ENCODE measurements around the gene ANKRD37.
"Not testable (repeated sequence)": the region's sequence is repeated elsewhere in the genome, so short reads cannot be mapped to it uniquely, and the experiment has no call there.

Gene ANKRD37

DNA sequence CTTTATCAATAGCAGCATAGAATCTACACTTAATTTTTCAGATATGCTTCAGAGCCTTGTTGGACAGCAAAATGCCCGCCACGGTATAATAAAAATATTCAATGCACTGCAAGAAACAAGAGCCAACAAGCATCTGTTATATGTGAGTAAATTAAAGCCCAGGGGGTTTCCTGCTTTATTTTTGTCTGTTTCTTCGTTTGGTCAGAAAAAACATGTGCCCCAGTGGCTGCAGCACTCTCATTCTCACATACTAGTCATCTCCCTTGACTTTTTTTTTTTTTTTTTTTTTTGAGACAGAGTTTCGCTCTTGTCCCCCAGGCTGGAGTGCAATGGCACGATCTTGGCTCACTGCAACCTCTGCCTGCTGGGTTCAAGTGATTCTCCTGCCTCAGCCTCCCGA is 34.1 kb upstream of the ANKRD37 start:
- Histone ChIP-seq H3K4me1 (ENCODE audit: control insufficient read depth, insufficient read depth, low read length) (peaks cover 14% of the 10 kb centered on the region), H3K36me3 (ENCODE audit: control insufficient read depth, insufficient read depth, low read length, severe bottlenecking) (peaks cover 16% of the 10 kb centered on the region)
- not testable (repeated sequence) for H3K9ac ChIP-seq (ENCODE audit: low read length); H3K9me3 ChIP-seq (ENCODE audit: control insufficient read depth, low read length); H3K27me3 ChIP-seq (replicated peaks; ENCODE audit: control insufficient read depth, insufficient read depth, low read length); DNase-seq (ENCODE audit: low read depth); H3K4me3 ChIP-seq (ENCODE audit: low read length)

DNA sequence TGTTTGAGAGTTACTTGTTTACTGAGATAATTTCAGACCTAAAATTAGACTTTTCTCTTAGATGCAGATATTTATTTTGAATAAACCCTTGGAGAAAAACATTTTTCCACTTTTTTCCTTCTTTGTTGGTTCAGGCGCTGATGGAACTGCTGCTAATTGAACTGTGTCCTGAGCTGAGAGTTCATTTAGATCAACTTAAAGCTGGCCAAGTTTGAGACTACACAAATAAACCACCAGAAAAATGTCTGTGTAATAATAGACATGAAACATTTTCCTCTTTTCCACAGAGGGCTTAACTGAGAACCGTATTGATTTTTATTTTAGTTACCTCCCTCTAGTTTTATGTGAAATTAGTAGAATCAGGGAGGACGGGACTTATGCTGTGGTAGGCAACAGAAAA is 33.4 kb upstream of the ANKRD37 start:
- H3K4me1 ChIP-seq (ENCODE audit: control insufficient read depth, insufficient read depth, low read length), result peaks cover 7% of the 10 kb centered on the region
- no peak for DNase-seq (ENCODE audit: low read depth)
- peaks cover 19% of the 10 kb centered on the region for H3K36me3 ChIP-seq (ENCODE audit: control insufficient read depth, insufficient read depth, low read length, severe bottlenecking)
- H3K27me3 ChIP-seq (replicated peaks; ENCODE audit: control insufficient read depth, insufficient read depth, low read length), result no peaks in the 10 kb centered on the region
- H3K9me3 ChIP-seq (ENCODE audit: control insufficient read depth, low read length), result no peaks in the 10 kb centered on the region
- H3K4me3 ChIP-seq (ENCODE audit: low read length), result no peak overlapping the region
- no peak overlapping the region for H3K9ac ChIP-seq (ENCODE audit: low read length)

GRCh38 chr4:185364886-185365285 is 31.8 kb upstream of the ANKRD37 start:
- Histone ChIP-seq H3K27me3 (replicated peaks; ENCODE audit: control insufficient read depth, insufficient read depth, low read length) (no peaks in the 10 kb centered on the region), H3K9ac (ENCODE audit: low read length) (no peak overlapping the region), H3K36me3 (ENCODE audit: control insufficient read depth, insufficient read depth, low read length, severe bottlenecking) (peaks cover 15% of the 10 kb centered on the region), H3K9me3 (ENCODE audit: control insufficient read depth, low read length) (no peaks in the 10 kb centered on the region), H3K4me1 (ENCODE audit: control insufficient read depth, insufficient read depth, low read length) (no peaks in the 10 kb centered on the region), H3K4me3 (ENCODE audit: low read length) (no peak overlapping the region)
- no peak for DNase-seq (ENCODE audit: low read depth)

DNA sequence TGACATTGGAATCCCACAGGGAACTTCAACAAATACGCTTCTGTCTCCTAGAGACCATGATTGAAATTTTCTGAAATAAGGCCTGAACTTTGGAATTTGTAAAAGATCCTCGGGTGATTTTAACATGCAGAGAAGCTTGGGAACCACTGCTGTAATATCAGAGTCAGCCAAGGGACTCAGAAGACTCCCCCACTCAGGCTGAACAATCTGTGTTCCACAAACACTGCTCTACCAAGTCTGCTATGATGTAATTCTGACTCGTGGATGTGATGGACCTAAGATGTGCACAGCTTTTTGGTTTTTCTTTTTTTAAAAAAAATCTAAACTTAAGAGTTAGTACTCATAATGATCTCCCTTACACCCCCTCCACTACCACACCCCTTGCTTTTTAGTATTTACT is 26.9 kb upstream of the ANKRD37 start:
- H3K36me3 ChIP-seq (ENCODE audit: control insufficient read depth, insufficient read depth, low read length, severe bottlenecking), result peaks cover 34% of the 10 kb centered on the region
- H3K9ac ChIP-seq (ENCODE audit: low read length), result no peak overlapping the region
- no peak for DNase-seq (ENCODE audit: low read depth)
- H3K27me3 ChIP-seq (replicated peaks; ENCODE audit: control insufficient read depth, insufficient read depth, low read length), result no peaks in the 10 kb centered on the region
- no peaks in the 10 kb centered on the region for H3K4me1 ChIP-seq (ENCODE audit: control insufficient read depth, insufficient read depth, low read length)
- no peaks in the 10 kb centered on the region for H3K9me3 ChIP-seq (ENCODE audit: control insufficient read depth, low read length)
- no peak overlapping the region for H3K4me3 ChIP-seq (ENCODE audit: low read length)

DNA sequence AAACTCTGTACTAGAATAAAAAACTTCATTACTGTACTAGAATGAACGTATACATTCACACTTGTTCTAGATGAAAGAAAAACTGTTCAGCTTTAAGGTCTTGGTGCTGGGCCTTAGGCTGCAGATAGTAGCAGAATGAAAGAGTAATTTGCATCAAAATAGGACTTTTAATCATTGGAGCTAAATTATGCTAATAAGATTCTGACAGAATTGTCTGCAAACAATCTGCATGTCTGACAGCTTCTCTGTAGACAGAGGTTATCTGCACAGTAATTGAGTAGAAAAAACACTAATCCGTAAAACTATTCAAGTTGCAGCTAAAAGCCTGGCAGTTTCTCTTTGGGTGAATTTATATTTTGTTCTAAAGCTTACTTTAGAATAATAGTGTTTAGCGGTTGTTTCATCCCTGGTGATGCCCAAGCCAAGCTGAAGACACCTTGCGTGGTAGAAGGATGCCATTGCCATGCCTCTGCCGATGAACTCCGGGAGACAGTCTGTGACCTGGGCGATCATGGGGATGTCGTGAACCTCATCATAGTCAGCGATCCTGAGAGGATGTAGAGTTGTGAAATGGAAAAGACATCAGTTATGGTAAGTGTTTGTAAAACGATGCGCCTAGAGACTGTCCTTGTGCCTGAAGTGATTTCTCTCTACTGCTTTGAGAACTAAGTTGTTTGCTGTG is 26.2 kb upstream of the ANKRD37 start:
- Histone ChIP-seq H3K4me1 (ENCODE audit: control insufficient read depth, insufficient read depth, low read length) (no peaks in the 10 kb centered on the region), H3K27me3 (replicated peaks; ENCODE audit: control insufficient read depth, insufficient read depth, low read length) (no peaks in the 10 kb centered on the region), H3K9ac (ENCODE audit: low read length) (no peak overlapping the region), H3K4me3 (ENCODE audit: low read length) (no peak overlapping the region), H3K36me3 (ENCODE audit: control insufficient read depth, insufficient read depth, low read length, severe bottlenecking) (peaks cover 34% of the 10 kb centered on the region), H3K9me3 (ENCODE audit: control insufficient read depth, low read length) (no peaks in the 10 kb centered on the region)
- no peak for DNase-seq (ENCODE audit: low read depth)

GRCh38 chr4:185371702-185372101 is 24.9 kb upstream of the ANKRD37 start:
- H3K4me1 ChIP-seq (ENCODE audit: control insufficient read depth, insufficient read depth, low read length), result no peaks in the 10 kb centered on the region
- no peak overlapping the region for H3K9ac ChIP-seq (ENCODE audit: low read length)
- H3K36me3 ChIP-seq (ENCODE audit: control insufficient read depth, insufficient read depth, low read length, severe bottlenecking), result peaks cover 30% of the 10 kb centered on the region
- H3K4me3 ChIP-seq (ENCODE audit: low read length), result no peak overlapping the region
- H3K27me3 ChIP-seq (replicated peaks; ENCODE audit: control insufficient read depth, insufficient read depth, low read length), result no peaks in the 10 kb centered on the region
- no peaks in the 10 kb centered on the region for H3K9me3 ChIP-seq (ENCODE audit: control insufficient read depth, low read length)
- no peak for DNase-seq (ENCODE audit: low read depth)

DNA sequence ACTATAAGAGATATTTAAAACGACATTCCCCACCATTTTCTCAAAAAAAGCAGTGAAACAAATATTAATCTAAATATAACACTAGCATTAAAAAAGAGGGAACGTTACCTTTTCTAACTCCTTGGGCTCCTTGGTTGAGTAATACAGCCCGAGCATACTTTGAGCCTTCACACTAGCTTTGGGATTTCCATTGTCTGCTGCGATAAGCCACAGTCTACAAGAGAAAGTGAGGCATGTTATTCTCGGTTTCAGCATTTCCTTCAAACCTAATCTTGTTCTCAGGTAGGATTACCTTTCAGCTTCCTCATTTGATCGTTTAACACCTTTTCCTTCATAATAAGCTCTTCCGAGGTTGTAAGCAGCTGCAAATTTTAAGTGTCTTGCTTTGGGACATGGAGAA is 22.6 kb upstream of the ANKRD37 start:
- Histone ChIP-seq H3K27me3 (replicated peaks; ENCODE audit: control insufficient read depth, insufficient read depth, low read length) (no peaks in the 10 kb centered on the region), H3K4me1 (ENCODE audit: control insufficient read depth, insufficient read depth, low read length) (no peaks in the 10 kb centered on the region), H3K9me3 (ENCODE audit: control insufficient read depth, low read length) (no peaks in the 10 kb centered on the region), H3K9ac (ENCODE audit: low read length) (no peak overlapping the region), H3K4me3 (ENCODE audit: low read length) (no peak overlapping the region), H3K36me3 (ENCODE audit: control insufficient read depth, insufficient read depth, low read length, severe bottlenecking) (peaks cover 34% of the 10 kb centered on the region)
- DNase-seq (ENCODE audit: low read depth), result no peak

DNA sequence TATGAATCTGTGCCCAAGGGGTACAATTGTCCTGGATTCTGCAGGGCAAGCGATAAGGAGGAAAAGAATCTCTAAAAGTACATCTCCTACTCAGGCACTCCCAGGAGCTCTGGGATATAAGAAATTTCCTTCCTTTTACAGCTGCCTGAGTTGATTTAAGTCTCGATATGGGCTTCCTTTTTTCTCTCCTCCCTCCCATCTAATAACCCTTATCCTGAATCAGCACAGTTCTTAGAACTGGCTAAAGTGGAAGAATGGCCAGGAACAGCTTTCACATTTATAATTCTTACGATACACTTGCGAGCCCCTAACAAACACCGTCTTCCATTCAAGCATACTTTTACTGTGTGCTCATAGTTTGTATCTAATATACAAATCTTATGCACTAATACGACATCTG is 22.1 kb upstream of the ANKRD37 start:
- DNase-seq (ENCODE audit: low read depth), result no peak
- Histone ChIP-seq H3K9me3 (ENCODE audit: control insufficient read depth, low read length) (no peaks in the 10 kb centered on the region), H3K36me3 (ENCODE audit: control insufficient read depth, insufficient read depth, low read length, severe bottlenecking) (peaks cover 34% of the 10 kb centered on the region)

GRCh38 chr4:185378264-185378663 is 18.4 kb upstream of the ANKRD37 start:
- Histone ChIP-seq H3K36me3 (ENCODE audit: control insufficient read depth, insufficient read depth, low read length, severe bottlenecking) (peaks cover 13% of the 10 kb centered on the region), H3K27me3 (replicated peaks; ENCODE audit: control insufficient read depth, insufficient read depth, low read length) (no peaks in the 10 kb centered on the region), H3K4me1 (ENCODE audit: control insufficient read depth, insufficient read depth, low read length) (peaks cover 9% of the 10 kb centered on the region), H3K9me3 (ENCODE audit: control insufficient read depth, low read length) (peaks cover 4% of the 10 kb centered on the region), H3K4me3 (ENCODE audit: low read length) (no peak overlapping the region), H3K9ac (ENCODE audit: low read length) (no peak overlapping the region)
- DNase-seq (ENCODE audit: low read depth), result no peak

More for the DNA sequence above, 22.1 kb upstream of the ANKRD37 start:
- Histone ChIP-seq H3K9ac (ENCODE audit: low read length) (no peak overlapping the region), H3K4me1 (ENCODE audit: control insufficient read depth, insufficient read depth, low read length) (no peaks in the 10 kb centered on the region), H3K27me3 (replicated peaks; ENCODE audit: control insufficient read depth, insufficient read depth, low read length) (no peaks in the 10 kb centered on the region), H3K4me3 (ENCODE audit: low read length) (no peak overlapping the region)

DNA sequence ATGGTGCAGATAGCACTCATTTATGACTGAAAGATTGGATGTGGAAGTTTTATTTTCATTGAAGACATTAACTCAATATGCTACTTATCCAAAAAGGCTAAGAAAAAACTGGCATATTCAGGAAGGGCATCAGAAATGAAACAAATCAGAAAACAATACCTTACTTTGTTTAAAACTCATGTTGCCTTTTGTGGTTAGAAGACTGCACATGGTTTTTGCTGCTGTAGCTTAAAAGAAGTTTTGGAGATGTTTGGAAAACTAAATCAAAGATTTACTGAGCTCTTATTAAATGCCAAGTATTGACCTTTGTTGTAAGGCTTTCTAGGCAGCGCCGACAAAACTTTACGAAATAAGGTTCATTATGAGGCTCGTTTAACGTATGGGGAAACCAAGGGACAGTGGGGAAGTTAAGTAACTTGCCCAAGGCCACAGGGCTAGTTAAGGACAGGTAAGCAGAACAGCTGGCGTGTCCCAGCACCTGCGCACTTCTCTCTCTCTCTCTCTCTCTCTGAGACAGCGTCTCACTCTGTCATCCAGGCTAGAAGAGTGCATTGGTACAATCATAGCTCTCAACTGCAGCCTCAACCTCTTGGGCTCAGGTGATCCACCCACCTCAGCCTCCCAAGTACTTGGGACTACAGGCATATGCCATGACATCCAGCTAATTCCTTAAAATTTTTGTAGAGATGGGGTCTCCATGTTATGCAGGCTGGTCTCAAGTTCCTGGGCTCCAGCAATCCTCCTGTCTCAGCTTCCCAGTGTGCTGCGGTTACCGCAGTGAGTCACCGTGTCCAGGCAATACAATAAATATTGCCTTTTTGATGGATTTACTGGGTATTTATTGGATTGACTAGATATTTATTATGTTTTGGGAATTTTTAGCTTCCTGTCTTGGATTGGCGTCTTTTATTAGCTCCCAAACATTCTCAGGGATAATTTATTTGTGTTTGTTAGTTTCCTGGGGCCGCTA is 17.0 kb upstream of the ANKRD37 start:
- Histone ChIP-seq H3K9ac (ENCODE audit: low read length) (no peak overlapping the region), H3K4me1 (ENCODE audit: control insufficient read depth, insufficient read depth, low read length) (peaks cover 13% of the 10 kb centered on the region), H3K9me3 (ENCODE audit: control insufficient read depth, low read length) (peaks cover 4% of the 10 kb centered on the region), H3K36me3 (ENCODE audit: control insufficient read depth, insufficient read depth, low read length, severe bottlenecking) (peaks cover 7% of the 10 kb centered on the region), H3K27me3 (replicated peaks; ENCODE audit: control insufficient read depth, insufficient read depth, low read length) (no peaks in the 10 kb centered on the region), H3K4me3 (ENCODE audit: low read length) (no peak overlapping the region)
- no peak for DNase-seq (ENCODE audit: low read depth)

GRCh38 chr4:185380320-185380719 is 16.3 kb upstream of the ANKRD37 start:
- Histone ChIP-seq H3K4me1 (ENCODE audit: control insufficient read depth, insufficient read depth, low read length) (peaks cover 18% of the 10 kb centered on the region), H3K27me3 (replicated peaks; ENCODE audit: control insufficient read depth, insufficient read depth, low read length) (no peaks in the 10 kb centered on the region), H3K36me3 (ENCODE audit: control insufficient read depth, insufficient read depth, low read length, severe bottlenecking) (peaks cover 7% of the 10 kb centered on the region), H3K4me3 (ENCODE audit: low read length) (no peak overlapping the region), H3K9ac (ENCODE audit: low read length) (no peak overlapping the region), H3K9me3 (ENCODE audit: control insufficient read depth, low read length) (peaks cover 4% of the 10 kb centered on the region)
- DNase-seq (ENCODE audit: low read depth), result no peak
